SH-SY5Y (cell line): Measurements from ENCODE around the gene BFSP2.

Experiments used
- GATA2 ChIP-seq: IDR thresholded peaks from 2 replicates; pipeline ENCODE4 v1.6.1; 2011; ENCODE audit warnings: mild to moderate bottlenecking, low read depth, low read length
- GATA3 ChIP-seq: IDR thresholded peaks from 2 replicates; pipeline ENCODE4 v1.6.1; 2011; ENCODE audit warnings: low read depth, mild to moderate bottlenecking, low read length, moderate library complexity

- no peak for TF ChIP-seq GATA2
- no peak for TF ChIP-seq GATA3
Measured at GRCh38 chr3:133375403-133375745, 24.5 kb upstream of the BFSP2 start.
